GM06990 (cell line): ENCODE measurements around the gene MIA2.
"Not testable (repeated sequence)": the region's sequence is repeated elsewhere in the genome, so short reads cannot be mapped to it uniquely, and the experiment has no call there.

Source experiments
- DNase-seq: peaks from one replicate; pipeline ENCODE4 v3.0.0-alpha.2; 2011; ENCODE audit not compliant: insufficient read length; ENCODE audit errors: extremely low read depth
- H3K27me3 ChIP-seq: replicated peaks from 2 replicates; pipeline ENCODE4 v1.6.0; 2011; ENCODE audit warnings: low read length; ENCODE audit not compliant: control insufficient read depth, insufficient read depth
- H3K36me3 ChIP-seq: 2 replicates; pipeline ENCODE4 v1.5.1; 2011; ENCODE audit warnings: low read length; ENCODE audit not compliant: control insufficient read depth, insufficient read depth
- H3K4me3 ChIP-seq: replicated peaks from 2 replicates; pipeline ENCODE4 v1.5.1; 2011; ENCODE audit warnings: low read depth, mild to moderate bottlenecking, control low read depth, low read length
- CTCF ChIP-seq: IDR thresholded peaks from 2 replicates; pipeline ENCODE4 v1.5.1; 2011; ENCODE audit warnings: low read length, control low read depth, mild to moderate bottlenecking, inconsistent platforms; ENCODE audit not compliant: insufficient read depth, poor library complexity, severe bottlenecking

MIA2 gene

GRCh38 chr14:39240769-39241168, 7.1 kb downstream of the MIA2 start:
- Histone ChIP-seq H3K4me3 (no peak overlapping the region), H3K27me3 (no peaks in the 10 kb centered on the region), H3K36me3 (no peaks in the 10 kb centered on the region)
- TF ChIP-seq CTCF, result no peak
- no peak for DNase-seq

GRCh38 chr14:39241637-39242036, 7.9 kb downstream of the MIA2 start:
- DNase-seq, result no peak
- Histone ChIP-seq H3K4me3 (no peak overlapping the region), H3K36me3 (no peaks in the 10 kb centered on the region), H3K27me3 (no peaks in the 10 kb centered on the region)
- no peak for TF ChIP-seq CTCF

GRCh38 chr14:39243831-39244230, 10.1 kb downstream of the MIA2 start:
- TF ChIP-seq CTCF, result no peak
- no peak for DNase-seq
- Histone ChIP-seq H3K36me3 (no peaks in the 10 kb centered on the region), H3K4me3 (no peak overlapping the region), H3K27me3 (no peaks in the 10 kb centered on the region)

DNA sequence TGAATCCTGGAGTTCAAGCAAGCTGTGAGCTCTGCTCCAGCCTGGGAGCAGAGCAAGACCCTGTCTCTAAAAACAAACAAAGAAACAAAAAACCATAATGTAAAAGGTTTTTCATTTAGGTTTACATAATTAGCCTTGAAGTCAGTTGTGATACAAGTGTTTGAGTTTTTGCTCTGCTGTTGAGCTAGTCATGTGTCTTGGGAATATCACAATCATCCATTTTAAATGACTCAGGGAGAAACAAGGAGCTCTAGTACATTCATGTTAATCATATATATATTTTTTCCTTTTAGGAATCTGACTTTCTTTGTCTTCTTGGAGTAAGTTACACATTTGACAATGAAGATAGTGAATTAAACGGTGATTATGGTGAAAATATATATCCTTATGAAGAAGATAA, 12.9 kb downstream of the MIA2 start:
- DNase-seq, result no peak
- Histone ChIP-seq H3K27me3 (no peaks in the 10 kb centered on the region), H3K4me3 (no peak overlapping the region), H3K36me3 (no peaks in the 10 kb centered on the region)
- TF ChIP-seq CTCF, result no peak

- TF ChIP-seq CTCF, result no peak
These were observed 13.5 kb downstream of the MIA2 start for GRCh38 chr14:39247256-39247655.

DNA sequence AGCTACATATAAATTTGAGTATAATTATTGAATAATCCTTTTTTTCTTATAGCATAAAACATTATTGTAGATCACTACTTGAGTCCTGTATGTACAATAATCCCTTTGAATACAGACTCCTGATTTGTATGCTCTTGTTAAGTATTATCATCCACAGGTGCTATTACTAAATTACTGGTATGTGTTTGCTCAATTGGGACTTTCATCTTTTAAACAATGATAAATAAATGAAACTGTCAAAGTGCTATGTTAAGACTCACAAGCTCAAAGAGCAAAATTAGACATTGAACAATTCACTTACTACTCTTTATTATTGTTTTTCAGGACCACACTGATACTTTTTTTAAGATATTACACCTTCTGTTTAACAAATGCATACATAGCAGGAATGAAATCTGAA, 17.8 kb downstream of the MIA2 start:
- Histone ChIP-seq H3K36me3 (no peaks in the 10 kb centered on the region), H3K27me3 (no peaks in the 10 kb centered on the region), H3K4me3 (no peak overlapping the region)
- no peak for DNase-seq
- TF ChIP-seq CTCF, result no peak

More at GRCh38 chr14:39247256-39247655, 13.5 kb downstream of the MIA2 start:
- DNase-seq, result no peak
- H3K4me3 ChIP-seq, result no peak overlapping the region
- H3K36me3 ChIP-seq, result no peaks in the 10 kb centered on the region
- no peaks in the 10 kb centered on the region for H3K27me3 ChIP-seq

DNA sequence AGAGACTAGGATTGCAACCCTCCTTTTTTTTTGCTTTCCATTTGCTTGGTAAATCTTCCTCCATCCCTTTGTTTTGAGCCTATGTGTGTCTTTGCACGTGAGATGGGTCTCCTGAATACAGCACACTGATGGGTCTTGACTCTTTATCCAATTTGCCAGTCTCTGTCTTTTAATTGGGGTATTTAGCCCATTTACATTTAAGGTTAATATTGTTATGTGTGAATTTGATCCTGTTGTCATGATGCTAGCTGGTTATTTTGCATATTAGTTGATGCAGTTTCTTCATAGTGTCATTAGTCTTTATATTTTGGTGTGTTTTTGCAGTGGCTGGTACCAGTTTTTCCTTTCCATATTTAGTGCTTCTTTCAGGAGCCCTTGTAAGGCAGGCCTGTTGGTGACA, 23.7 kb downstream of the MIA2 start:
- DNase-seq, H3K36me3 ChIP-seq, H3K27me3 ChIP-seq, H3K4me3 ChIP-seq: not testable (repeated sequence)
